ENCODE measurements around the gene HOXB13. TPM values are rescaled to one million over a fixed set of nuclear protein-coding genes. Genes with fewer than 3 reads are reported as not detected.
A peak's percentile ranks its signal among the peaks of the same experiment; 100 is the strongest.

HOXB13 gene
- total RNA-seq, 1 donor from 2014 or later = not detected

GRCh38 chr17:48715496-48716399 lies 12.8 kb downstream of the HOXB13 start:
- DNase-seq (ENCODE audit: low spot score) = no peak

GRCh38 chr17:48711128-48711527 lies 17.4 kb downstream of the HOXB13 start:
- no peak for DNase-seq (ENCODE audit: low spot score)

GRCh38 chr17:48704361-48705248 lies 23.9 kb downstream of the HOXB13 start:
- peak; percentile 69 for DNase-seq (ENCODE audit: low spot score)

- peak; percentile 62 for DNase-seq (ENCODE audit: low spot score)
These were observed 26.6 kb downstream of the HOXB13 start for GRCh38 chr17:48701864-48702532.

GRCh38 chr17:48693178-48693577 lies 35.4 kb downstream of the HOXB13 start:
- no peak for DNase-seq (ENCODE audit: low spot score)

- DNase-seq (ENCODE audit: low spot score) = no peak
These were observed 36.5 kb downstream of the HOXB13 start for GRCh38 chr17:48692049-48692448.

- no peak for DNase-seq (ENCODE audit: low spot score)
These were observed 37.9 kb downstream of the HOXB13 start for GRCh38 chr17:48690655-48691054.

GRCh38 chr17:48681609-48682008 lies 46.9 kb downstream of the HOXB13 start:
- DNase-seq (ENCODE audit: low spot score) = no peak

GRCh38 chr17:48679385-48680096 lies 49.0 kb downstream of the HOXB13 start:
- no peak for DNase-seq (ENCODE audit: low spot score)

GRCh38 chr17:48678141-48678971 lies 50.2 kb downstream of the HOXB13 start:
- DNase-seq (ENCODE audit: low spot score) = peak; percentile 89

- DNase-seq (ENCODE audit: low spot score) = no peak
These were observed 51.5 kb downstream of the HOXB13 start for GRCh38 chr17:48676963-48677558.

Small RNAs within 50 kb of the gene (microRNA-seq; reads per million reads assigned to microRNA genes)
- not detected for gene MIR3185 (ENCODE audit: borderline number of aligned reads)

Other genes starting within 250 kb of the HOXB13 start
- not detected for gene HOXB1, start 197.7 kb downstream of the HOXB13 start, total RNA-seq
- gene HOXB2, start 183.6 kb downstream of the HOXB13 start, total RNA-seq = 19.3 TPM
- gene HOXB4, start 150.4 kb downstream of the HOXB13 start, total RNA-seq = 5.7 TPM
- gene HOXB3, start 138.5 kb downstream of the HOXB13 start, total RNA-seq = 12.6 TPM
- gene HOXB5, start 135.0 kb downstream of the HOXB13 start, total RNA-seq = 2.0 TPM
- 8.9 TPM for gene HOXB6, start 123.8 kb downstream of the HOXB13 start, total RNA-seq
- gene HOXB7, start 117.7 kb downstream of the HOXB13 start, total RNA-seq = 12.8 TPM
- 2.3 TPM for gene HOXB8, start 113.5 kb downstream of the HOXB13 start, total RNA-seq
- gene HOXB9, start 102.4 kb downstream of the HOXB13 start, total RNA-seq = 0.58 TPM
- gene PRAC1, start 6.2 kb downstream of the HOXB13 start, total RNA-seq = not detected
- not detected for gene PRAC2, start 5.6 kb downstream of the HOXB13 start, total RNA-seq
- not detected for gene TTLL6, start 88.5 kb upstream of the HOXB13 start, total RNA-seq
- gene CALCOCO2, start 102.3 kb upstream of the HOXB13 start, total RNA-seq = 168 TPM
- 51.0 TPM for gene ATP5MC1, start 164.0 kb upstream of the HOXB13 start, total RNA-seq
- 57.5 TPM for gene UBE2Z, start 179.7 kb upstream of the HOXB13 start, total RNA-seq
- 104 TPM for gene SNF8, start 216.1 kb upstream of the HOXB13 start, total RNA-seq
- gene GIP, start 239.8 kb upstream of the HOXB13 start, total RNA-seq = not detected

All from mesenteric fat pad (tissue), 1 donor.